GM12874 (cell line): ENCODE data around the gene CABP2.
A peak's percentile ranks its signal among the peaks of the same experiment; 100 is the strongest.

Experiments
- TF ChIP-seq, protein P1 (sequence below): IDR thresholded peaks from 2 replicates; pipeline ENCODE4 v1.5.1; 2011; ENCODE audit warnings: low read depth, mild to moderate bottlenecking, control low read depth, low read length, moderate library complexity; ENCODE audit not compliant: insufficient read depth

The CABP2 gene

DNA sequence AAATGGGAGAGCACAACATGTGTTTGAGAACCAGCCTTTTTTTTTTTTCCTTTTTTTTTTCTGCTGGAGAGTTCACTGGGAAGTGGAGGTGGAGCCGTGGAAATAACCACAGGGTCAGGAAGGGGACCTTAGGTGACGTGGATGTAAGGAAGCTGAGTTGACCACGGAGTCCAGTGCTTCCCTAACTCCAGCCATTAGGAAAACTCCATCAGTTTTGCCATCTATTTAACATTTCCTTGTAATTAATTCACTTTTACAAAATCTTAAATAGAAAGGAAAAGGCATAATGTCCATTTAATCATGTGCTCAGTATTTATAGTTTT, 13.3 kb downstream of the CABP2 start:
- TF ChIP-seq, protein P1, sequence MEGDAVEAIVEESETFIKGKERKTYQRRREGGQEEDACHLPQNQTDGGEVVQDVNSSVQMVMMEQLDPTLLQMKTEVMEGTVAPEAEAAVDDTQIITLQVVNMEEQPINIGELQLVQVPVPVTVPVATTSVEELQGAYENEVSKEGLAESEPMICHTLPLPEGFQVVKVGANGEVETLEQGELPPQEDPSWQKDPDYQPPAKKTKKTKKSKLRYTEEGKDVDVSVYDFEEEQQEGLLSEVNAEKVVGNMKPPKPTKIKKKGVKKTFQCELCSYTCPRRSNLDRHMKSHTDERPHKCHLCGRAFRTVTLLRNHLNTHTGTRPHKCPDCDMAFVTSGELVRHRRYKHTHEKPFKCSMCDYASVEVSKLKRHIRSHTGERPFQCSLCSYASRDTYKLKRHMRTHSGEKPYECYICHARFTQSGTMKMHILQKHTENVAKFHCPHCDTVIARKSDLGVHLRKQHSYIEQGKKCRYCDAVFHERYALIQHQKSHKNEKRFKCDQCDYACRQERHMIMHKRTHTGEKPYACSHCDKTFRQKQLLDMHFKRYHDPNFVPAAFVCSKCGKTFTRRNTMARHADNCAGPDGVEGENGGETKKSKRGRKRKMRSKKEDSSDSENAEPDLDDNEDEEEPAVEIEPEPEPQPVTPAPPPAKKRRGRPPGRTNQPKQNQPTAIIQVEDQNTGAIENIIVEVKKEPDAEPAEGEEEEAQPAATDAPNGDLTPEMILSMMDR: no peak

DNA sequence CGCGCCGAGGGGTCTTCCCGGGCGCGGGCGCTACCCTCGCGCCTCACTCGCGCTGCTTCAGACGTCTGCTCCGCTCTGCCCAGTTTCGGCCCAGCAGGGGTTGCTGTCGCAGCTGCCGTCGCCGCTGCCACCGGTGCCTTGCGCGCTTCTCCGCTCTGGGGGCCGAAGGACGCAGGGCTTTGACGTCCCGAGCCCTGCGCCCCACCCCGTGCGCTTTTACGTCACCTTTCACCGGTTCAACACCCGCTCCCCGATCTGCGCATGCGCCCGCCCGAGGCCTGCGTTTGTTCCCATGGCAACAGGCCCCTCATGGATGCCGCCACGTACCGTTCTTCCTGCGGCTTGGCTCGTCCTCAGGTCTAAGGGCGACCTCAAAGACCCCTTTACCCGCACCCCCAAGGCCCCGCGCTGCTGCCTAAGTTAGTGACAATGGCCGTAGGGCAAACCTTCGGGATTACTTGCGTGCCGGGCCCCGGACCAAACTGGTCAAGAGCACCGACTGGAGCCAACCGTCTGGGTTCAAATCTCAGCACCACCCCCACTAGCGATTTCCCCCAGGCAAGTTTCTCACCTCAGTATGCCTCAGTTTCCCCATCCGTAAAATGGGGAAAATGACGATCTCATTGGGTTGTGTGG, 14.6 kb downstream of the CABP2 start:
- TF ChIP-seq, protein P1: no peak

DNA sequence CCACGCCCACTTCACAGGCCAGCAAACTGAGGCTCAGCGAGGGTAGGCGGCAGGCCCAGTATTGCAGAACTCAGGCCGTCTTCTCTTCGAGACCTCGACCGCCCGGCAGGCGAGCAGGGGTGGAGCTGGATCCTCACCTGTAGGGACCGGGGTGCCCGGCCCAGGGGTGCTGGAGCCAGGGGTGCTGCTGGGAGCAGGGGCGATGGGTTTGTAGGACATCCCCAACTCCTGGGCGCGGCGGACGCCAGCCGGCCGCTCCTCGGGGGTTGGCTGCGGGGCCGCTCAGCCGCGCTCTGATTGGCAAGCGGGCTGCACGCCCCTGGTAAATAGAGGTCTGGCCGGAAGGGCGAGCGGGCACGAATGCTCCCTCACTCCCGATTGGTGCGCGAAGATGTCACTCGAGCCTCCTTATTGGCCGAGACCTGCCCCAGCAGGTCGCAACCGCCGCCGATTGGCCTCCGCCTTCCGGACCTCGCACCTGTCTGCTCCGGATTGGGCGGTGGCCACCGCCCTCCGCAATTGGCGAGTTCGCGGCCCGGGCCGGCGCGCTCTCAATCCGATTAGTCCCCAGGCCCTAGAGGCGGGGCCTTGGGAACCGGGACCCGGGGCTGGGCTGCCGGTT, 15.3 kb downstream of the CABP2 start, which contains the start of gene CDK2AP2:
Gene CDK2AP2, minus strand, starts transcription at position 299 of the 622 bp plus-strand sequence. Its CDS starts 80 bp downstream, at position 219.
- TF ChIP-seq, protein P1: no peak

DNA sequence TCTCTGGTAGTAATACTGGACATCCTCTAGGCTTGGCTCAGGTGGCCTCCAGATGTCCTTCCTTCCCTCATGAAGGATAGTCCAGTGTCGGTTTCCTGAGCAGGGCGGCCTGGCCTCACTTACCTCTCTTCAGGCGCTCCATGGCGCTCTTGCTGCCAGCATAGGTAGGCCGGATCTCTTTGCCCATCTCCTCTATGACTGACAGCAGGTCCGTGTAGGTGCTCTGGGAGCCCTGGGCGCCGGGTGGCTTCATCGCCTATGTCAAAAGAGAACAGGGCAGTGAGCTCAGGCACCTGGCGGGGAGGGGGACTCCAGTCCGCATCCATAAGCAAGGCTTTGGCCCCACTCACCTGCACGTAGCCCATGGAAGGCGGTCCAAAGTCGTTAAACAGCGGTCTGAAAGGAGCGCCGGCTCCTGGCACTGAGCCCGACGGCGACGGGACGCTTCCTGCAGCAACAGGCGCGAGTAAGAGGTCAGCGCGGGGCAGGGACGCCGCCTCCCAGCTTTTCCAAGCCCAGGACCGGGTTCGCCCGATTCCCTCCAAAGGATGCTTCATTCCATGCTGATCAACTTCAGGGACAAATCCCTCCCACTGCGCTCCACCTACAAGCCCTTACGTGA, 15.9 kb downstream of the CABP2 start:
- TF ChIP-seq, protein P1: no peak

DNA sequence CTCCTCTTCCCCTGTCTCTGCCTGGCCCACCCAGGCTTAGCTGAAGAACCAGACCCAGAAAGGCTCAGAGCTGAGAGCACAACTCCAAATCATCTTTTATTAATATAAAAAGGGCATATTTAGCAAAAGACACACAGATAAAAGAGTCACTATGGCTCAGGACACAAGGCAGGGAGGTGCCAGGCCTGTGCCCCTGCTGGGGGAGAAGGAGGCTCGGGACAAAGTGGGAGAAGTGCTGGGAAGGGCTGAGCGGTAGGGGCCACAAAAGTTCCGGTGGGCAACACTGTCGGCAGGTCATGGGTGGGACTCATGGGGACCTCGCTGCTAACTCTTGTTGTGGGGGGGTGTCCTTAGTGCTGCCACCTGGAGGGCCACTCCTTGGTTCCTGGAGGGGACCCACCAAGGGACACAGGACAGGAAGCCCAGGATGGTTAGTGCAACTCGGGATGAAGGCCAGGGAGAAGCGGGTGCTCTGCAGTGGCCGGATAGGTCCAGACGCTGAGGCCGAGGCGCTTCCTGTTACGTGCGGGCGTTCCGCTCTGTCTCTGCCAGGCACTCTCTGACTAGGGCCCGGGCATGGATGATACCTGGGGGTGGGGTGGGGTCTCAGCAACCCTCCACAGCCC, 16.7 kb downstream of the CABP2 start:
- TF ChIP-seq, protein P1: no peak

DNA sequence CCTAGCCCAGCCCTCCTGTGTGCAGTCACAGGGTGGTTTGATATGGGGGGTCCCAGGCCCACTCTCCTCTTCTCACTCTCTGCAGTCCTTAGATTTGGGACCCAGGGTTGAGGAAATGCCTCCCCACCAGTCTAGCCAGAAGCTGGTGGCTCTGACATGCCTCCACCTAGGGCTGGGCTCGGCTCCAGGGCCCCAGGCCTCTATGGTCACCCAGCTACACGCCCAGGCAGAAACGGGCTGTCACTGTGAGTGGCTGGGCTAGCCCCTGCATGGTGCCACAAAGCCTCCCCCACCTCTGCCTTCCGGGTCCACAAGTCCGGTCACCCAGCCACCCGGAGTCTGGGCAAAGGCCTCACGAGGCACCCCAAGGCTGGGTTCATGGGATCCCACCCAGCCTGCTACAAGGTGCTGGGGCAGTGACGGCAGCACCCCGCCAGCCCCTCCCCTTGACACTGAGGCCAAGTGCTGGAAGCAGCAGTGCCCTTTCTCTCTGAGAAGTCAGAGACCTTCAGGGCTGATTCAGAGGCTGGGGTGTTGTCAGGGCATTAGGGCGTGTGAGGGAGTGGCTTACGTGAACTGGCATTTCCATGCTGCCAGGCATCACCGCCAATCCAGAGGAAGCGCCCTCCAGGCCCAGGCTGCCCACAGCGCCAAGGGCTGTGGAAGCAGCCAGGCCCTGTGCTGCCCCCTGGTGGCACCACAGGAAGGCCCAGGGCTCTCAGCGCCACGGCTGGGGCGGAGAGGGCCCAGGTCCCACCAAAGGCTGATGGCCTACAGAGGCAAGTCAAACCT, 17.4 kb downstream of the CABP2 start:
- TF ChIP-seq, protein P1: peak; percentile 98
